ENCODE data around the gene KCNN3.
A peak's percentile ranks its signal among the peaks of the same experiment; 100 is the strongest.

KCNN3 gene

GRCh38 chr1:154703170-154703569, 166.9 kb downstream of the KCNN3 start:
- no peak overlapping the region for H3K4me3 ChIP-seq (ENCODE audit: control insufficient read depth, low read depth, low read length)
- no peak for DNase-seq (ENCODE audit: low read depth)
- TF ChIP-seq CTCF (IDR thresholded peaks at IDR 0.05; ENCODE audit: control insufficient read depth, insufficient read depth, low read depth, low read length, missing control alignments) = no peak

- DNase-seq (ENCODE audit: low read depth) = no peak
- no peak for TF ChIP-seq CTCF (IDR thresholded peaks at IDR 0.05; ENCODE audit: control insufficient read depth, insufficient read depth, low read depth, low read length, missing control alignments)
- no peak overlapping the region for H3K4me3 ChIP-seq (ENCODE audit: control insufficient read depth, low read depth, low read length)
Measured at GRCh38 chr1:154698320-154699096, 171.6 kb downstream of the KCNN3 start.

GRCh38 chr1:154697710-154698109, 172.4 kb downstream of the KCNN3 start:
- no peak overlapping the region for H3K4me3 ChIP-seq (ENCODE audit: control insufficient read depth, low read depth, low read length)
- TF ChIP-seq CTCF (IDR thresholded peaks at IDR 0.05; ENCODE audit: control insufficient read depth, insufficient read depth, low read depth, low read length, missing control alignments) = no peak
- no peak for DNase-seq (ENCODE audit: low read depth)

- no peak overlapping the region for H3K4me3 ChIP-seq (ENCODE audit: control insufficient read depth, low read depth, low read length)
- no peak for DNase-seq (ENCODE audit: low read depth)
- no peak for TF ChIP-seq CTCF (IDR thresholded peaks at IDR 0.05; ENCODE audit: control insufficient read depth, insufficient read depth, low read depth, low read length, missing control alignments)
Measured at GRCh38 chr1:154696456-154696855, 173.6 kb downstream of the KCNN3 start.

GRCh38 chr1:154695985-154696384, 174.1 kb downstream of the KCNN3 start:
- no peak for DNase-seq (ENCODE audit: low read depth)
- peak; percentile 41 for TF ChIP-seq CTCF (IDR thresholded peaks at IDR 0.05; ENCODE audit: control insufficient read depth, insufficient read depth, low read depth, low read length, missing control alignments)
- no peak overlapping the region for H3K4me3 ChIP-seq (ENCODE audit: control insufficient read depth, low read depth, low read length)

- H3K4me3 ChIP-seq (ENCODE audit: control insufficient read depth, low read depth, low read length) = no peak overlapping the region
- DNase-seq (ENCODE audit: low read depth) = no peak
- no peak for TF ChIP-seq CTCF (IDR thresholded peaks at IDR 0.05; ENCODE audit: control insufficient read depth, insufficient read depth, low read depth, low read length, missing control alignments)
Measured at GRCh38 chr1:154694995-154695394, 175.1 kb downstream of the KCNN3 start.

All from AG09309 (cell line).